ENCODE data around the gene CELF2.

Gene CELF2

DNA sequence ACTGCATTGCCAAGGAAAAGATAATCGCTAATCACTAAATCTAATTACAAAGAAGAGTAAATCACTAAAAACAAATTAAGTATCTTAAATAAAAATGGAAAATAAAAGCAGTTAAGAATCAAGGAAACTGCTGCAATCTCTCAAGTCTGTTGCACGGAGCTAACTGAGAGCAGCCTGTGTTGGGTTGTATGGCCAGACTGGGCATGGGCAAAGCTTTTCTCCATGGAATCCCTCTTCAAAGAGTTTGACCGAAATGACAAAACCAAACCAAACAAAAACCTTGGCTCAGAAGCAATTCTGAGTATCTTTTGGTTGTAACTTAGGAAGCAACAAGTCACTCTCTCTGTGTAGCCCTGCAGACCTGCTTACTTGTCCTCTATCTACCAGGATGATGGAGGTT is 78.8 kb downstream of the CELF2 start:
- DNase-seq (ENCODE audit: insufficient read length, low spot score) (no peak), FAIRE-seq (no peak)
- no peak for TF ChIP-seq POLR2A (IDR thresholded peaks at IDR 0.05; ENCODE audit: low read depth, low read length)

DNA sequence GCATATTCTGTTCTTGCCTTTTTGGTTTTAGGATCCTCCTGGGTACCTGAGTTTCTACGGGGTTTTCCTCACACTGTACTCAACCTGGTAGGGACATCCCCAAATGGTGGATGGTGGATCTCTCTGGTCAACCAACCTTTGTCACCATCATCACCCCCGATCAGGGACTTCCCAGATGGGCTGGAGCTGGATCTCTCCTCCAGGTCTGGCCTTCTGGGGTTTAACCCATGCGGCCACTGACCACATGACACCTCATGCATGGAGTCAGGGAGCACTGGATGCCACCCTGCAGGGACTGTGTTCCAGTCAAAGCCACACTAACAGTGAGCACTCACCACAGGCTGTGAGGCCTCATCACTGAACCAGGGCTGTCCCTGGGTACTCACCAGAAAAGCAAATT is 80.0 kb downstream of the CELF2 start:
- TF ChIP-seq POLR2A (IDR thresholded peaks at IDR 0.05; ENCODE audit: low read depth, low read length): no peak
- FAIRE-seq (no peak), DNase-seq (ENCODE audit: insufficient read length, low spot score) (no peak)

DNA sequence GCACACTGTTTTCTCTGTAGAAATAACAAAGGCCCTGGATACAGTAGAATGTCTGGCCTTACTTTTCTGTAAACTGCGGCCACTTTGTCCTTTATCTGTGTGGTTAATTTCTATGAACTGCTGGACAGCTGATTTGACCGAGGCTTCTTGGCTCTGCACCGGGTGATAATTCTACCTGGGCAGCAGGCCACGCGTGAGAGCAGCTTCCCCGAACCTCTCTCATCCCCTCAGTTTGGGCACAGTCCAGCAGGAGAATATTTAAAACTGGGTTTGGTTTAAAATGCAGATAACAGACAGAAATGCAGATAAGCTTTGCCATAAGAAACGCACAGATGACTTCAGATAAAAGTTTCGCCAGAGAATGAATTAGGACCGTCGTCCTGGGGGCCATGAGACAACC is 81.0 kb downstream of the CELF2 start:
- no peak for FAIRE-seq
- no peak for TF ChIP-seq POLR2A (IDR thresholded peaks at IDR 0.05; ENCODE audit: low read depth, low read length)
- no peak for DNase-seq (ENCODE audit: insufficient read length, low spot score)

DNA sequence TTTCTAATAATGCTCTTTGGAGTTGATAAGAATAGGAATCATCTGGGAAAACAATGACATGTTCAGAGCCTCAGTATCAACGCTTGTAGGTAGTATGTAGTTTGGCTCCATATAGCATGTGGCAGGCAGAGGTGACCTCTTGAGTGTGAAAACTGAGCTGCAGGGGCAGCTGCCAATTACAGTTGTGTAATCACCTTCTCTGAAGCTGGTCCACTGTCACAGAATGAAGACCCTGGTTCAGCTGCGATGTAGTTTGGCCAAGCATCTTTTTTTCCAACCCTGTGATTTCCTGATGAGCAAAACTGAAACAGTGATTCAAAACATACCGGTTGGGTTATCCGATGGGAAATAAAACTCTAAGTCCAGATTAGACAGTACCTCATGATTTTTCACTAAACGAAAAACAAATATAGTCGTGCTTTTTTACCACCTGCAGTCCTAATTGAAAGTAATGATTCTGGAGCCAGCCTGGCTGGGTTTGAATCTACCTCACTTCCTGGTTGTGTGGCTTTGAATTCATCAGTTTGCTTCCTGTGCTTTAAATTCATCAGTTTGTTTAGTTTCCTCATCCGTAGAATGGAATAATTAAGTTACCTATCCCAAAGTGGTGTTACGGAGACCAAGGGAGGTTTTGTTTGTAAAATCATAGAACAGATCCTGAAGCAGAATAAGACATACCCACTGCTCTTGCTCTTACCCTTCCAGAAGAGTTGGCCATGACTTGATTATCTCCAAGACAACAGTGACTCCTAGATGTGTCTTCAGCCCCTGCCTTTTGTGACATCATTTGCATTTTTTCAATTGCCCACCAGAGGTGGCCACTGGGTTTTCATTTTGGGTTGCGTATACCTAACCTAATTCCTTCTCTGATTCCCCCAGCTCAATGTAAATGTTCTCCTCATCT is 87.4 kb downstream of the CELF2 start:
- no peak for DNase-seq (ENCODE audit: insufficient read length, low spot score)
- no peak for FAIRE-seq
- no peak for TF ChIP-seq POLR2A (IDR thresholded peaks at IDR 0.05; ENCODE audit: low read depth, low read length)

DNA sequence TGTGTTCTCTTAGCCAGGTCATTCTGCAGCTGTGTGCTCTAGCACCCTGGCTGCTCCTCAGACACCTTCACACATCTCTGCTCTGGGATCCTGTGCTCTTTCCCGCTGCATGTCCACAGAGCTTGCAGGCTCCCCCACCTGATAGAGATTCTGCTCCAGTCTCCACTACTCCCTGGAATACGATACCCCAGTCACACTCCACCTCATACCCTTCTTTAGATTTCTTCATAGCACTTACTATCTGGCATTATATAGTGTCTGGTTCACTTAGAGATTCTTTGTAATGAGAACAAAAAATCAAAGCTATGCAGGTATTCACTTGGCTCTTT is 88.0 kb downstream of the CELF2 start:
- DNase-seq (ENCODE audit: insufficient read length, low spot score) (no peak), FAIRE-seq (no peak)
- TF ChIP-seq POLR2A (IDR thresholded peaks at IDR 0.05; ENCODE audit: low read depth, low read length): no peak

DNA sequence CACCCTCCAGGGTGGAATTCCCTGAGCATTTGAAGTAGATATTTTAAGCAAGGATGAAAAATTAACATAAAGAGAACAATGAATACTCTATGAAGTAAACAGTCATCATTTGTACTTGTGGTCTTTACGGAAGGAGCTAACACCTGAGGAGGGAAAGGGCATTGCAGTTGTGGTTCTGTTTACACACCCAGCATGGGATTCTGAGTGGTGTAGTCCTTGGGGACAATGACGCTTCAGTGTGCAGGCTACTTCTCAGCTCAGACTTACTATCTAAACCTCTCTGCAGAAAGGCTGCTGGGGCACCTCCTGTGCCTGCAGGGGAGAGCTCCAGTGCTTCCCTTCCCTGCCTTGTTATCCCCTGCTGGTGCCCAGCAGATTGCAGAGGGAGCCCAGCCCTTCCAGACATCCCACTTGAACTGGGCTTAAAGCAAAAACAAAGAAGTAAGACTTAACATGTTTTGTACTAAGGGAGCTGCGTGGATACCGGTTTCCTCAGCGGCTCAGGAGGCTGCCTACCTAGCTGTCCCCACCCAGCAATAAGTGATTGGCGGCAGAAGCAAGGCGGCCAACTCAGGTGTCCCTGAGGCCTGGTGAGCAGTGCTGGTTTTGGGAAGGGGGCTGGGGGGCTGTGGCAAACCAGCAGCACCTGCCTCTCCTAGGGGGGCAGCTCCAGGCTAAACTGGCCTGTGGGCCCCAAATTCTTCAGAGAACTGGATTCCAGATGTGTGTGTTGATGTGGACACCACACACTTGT is 89.1 kb downstream of the CELF2 start:
- TF ChIP-seq POLR2A (IDR thresholded peaks at IDR 0.05; ENCODE audit: low read depth, low read length): no peak
- DNase-seq (ENCODE audit: insufficient read length, low spot score) (no peak), FAIRE-seq (no peak)

DNA sequence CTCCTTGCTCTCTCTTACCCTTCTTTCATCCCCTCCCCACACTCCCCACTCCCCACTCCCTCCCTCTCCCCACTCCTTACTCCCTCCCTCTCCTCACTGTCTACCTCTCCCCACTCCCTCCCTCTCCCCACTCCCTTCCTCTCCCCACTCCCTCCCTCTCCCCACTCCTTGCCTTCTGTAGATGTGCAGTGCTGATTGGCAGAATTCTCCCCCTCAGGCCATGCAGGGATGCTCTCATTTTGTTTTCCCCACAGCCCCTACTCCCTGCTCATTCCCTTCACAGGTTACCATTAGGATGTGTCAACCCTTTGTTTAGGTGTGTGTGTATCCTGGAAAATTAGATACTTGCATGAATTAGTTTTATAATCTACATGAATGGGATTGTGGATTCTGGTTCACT is 90.3 kb downstream of the CELF2 start:
- TF ChIP-seq POLR2A (IDR thresholded peaks at IDR 0.05; ENCODE audit: low read depth, low read length): no peak
- DNase-seq (ENCODE audit: insufficient read length, low spot score) (no peak), FAIRE-seq (no peak)

DNA sequence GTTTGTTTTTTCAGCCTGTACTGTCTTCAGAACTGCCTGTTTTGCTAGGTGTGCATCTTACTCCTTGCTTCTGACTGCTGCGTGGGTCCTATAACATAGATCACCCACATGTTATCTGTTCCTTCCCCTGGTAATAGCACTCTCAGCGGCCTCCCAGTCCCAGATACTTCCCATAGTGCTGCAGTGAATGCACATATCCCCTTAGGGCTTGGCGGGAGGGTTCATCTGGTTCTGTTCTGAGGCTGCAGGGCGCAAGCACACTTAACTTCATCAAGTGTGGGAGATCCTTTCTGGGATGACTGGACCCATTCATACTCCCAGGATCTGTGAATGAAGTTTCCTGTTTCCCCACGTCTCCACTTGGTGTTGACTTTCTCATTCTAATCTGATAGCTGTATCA is 90.7 kb downstream of the CELF2 start:
- FAIRE-seq: no peak
- no peak for TF ChIP-seq POLR2A (IDR thresholded peaks at IDR 0.05; ENCODE audit: low read depth, low read length)
- no peak for DNase-seq (ENCODE audit: insufficient read length, low spot score)

DNA sequence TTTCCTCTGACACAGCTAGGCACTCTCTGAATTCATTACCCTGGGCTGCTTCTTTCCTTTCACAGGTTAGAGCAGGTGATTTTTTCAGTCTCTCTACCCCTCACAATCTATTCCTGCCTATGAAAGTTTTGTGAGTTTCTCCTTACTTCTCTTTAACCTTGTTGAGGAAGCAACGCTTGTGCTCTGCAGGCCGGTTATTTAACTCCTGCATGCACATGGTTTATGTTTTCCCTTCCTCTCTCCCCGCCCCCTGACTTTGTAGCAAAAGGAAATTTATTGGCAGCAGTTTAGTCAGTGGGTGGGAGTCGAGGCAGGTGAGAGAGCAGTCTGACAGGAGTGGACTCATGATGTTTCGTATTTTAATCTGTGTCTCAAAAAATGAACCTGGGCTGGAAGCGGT is 91.9 kb downstream of the CELF2 start:
- TF ChIP-seq POLR2A (IDR thresholded peaks at IDR 0.05; ENCODE audit: low read depth, low read length): no peak
- FAIRE-seq (no peak), DNase-seq (ENCODE audit: insufficient read length, low spot score) (no peak)

DNA sequence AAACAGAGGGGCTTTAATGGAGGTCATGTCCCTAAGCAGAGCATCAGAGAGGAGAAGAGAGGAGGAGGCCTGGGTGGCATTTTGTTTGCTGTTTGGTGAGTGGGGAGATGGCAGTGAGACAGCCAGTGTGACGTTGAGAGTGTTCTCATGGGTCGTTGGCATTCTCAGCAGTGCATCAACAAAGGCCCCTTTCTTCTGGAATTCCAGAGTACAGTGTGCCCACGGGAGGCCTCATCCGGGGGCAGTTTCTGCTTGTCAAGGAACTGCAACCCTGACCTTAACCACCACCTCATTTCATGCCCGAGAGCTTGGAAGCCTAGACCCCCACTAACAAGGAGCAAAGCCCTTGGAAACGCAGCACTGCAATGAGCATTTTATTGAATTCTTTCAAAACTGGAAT is 92.9 kb downstream of the CELF2 start:
- DNase-seq (ENCODE audit: insufficient read length, low spot score) (no peak), FAIRE-seq (no peak)
- no peak for TF ChIP-seq POLR2A (IDR thresholded peaks at IDR 0.05; ENCODE audit: low read depth, low read length)

DNA sequence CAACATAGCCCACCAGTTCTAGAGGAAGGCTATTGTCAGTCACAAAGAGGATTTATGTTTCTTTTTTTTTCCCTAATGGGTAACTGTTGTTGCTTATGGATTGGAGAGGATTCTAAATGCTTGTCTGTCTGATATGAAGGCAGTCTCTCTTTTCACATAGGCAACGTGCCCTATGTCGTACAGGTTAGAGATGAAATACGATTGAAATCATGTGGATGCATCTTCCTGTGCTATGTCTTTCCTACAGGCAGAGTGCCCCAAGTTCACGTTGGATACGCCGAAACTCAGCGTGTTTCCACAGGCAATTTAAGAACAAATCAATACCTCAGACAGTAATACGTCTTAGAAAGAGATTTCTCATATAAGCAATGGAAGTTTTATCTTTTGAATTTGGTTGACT is 93.8 kb downstream of the CELF2 start:
- TF ChIP-seq POLR2A (IDR thresholded peaks at IDR 0.05; ENCODE audit: low read depth, low read length): no peak
- FAIRE-seq (no peak), DNase-seq (ENCODE audit: insufficient read length, low spot score) (no peak)

DNA sequence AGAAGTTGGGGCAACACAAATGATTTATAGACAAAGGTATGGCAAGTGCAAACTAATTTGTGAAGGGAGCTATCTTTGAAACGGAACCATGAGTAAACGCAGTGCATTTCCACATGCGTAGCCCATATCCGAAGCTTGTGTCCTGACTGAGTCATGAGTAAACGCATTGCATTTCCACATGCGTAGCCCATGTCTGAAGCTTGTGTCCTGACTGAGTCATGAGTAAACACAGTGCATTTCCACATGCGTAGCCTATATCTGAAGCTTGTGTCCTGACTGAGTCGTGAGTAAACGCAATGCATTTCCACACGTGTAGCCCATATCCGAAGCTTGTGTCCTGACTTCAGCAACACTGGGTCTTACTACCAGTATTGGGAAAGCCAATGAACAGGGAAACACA is 95.0 kb downstream of the CELF2 start:
- no peak for DNase-seq (ENCODE audit: insufficient read length, low spot score)
- no peak for FAIRE-seq

DNA sequence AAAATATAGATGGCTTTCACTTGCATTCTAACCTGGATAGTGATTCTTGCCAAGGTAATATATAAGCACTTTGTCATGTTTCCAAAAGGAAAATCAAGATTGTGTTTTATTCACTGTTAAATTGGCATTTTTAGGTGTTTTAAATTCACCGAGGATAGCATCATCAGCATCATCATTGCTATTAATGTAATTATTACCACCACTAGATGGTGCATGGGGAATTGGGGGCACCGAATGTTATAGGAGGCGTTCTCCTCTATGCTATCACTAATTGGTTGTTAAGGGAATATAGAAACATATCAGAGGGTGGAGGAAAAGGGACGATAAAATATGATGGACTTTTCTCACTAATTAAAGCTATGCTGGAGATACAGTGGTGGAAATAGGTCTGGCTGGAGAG is 95.5 kb downstream of the CELF2 start:
- no peak for FAIRE-seq
- no peak for TF ChIP-seq POLR2A (IDR thresholded peaks at IDR 0.05; ENCODE audit: low read depth, low read length)
- no peak for DNase-seq (ENCODE audit: insufficient read length, low spot score)

More for the DNA sequence above, 95.0 kb downstream of the CELF2 start:
- no peak for TF ChIP-seq POLR2A (IDR thresholded peaks at IDR 0.05; ENCODE audit: low read depth, low read length)

DNA sequence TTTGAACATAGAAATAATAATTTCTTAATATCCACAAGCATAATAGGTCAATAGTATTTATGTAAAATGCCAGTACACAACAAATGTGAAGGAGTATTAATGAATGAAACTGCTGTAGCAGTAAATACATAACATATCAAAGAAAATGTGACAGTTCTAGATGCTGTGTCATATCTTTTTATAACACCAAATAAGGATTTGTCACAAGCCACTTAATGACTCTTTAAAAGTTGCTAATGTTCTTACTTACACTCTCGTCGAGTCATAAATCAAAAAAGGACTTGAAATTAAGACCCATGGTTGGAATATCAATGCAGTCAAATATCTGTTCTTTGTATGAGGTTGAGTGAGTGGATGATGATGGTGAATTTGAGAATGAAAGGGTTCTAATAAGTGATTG is 96.6 kb downstream of the CELF2 start:
- FAIRE-seq: no peak
- TF ChIP-seq POLR2A (IDR thresholded peaks at IDR 0.05; ENCODE audit: low read depth, low read length): no peak
- no peak for DNase-seq (ENCODE audit: insufficient read length, low spot score)

DNA sequence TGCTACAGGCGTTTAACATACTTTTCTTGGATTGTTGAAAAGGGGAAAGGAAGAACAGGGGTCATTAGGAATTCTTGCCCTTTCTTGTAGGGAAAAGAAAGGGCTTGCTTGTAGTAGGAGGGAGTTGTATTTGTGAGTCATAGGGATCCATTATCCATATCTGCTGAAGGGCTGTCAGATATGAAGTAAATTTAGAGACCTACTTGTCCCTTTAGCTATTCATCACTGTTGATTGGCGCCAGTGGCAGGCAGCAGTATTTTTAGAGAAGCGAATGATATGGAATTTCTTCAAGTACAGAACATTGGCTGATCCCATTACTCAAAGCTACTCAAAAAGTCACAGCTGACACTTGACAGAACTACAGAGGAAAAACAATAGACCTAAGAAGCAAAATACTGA is 97.7 kb downstream of the CELF2 start:
- no peak for TF ChIP-seq POLR2A (IDR thresholded peaks at IDR 0.05; ENCODE audit: low read depth, low read length)
- FAIRE-seq (no peak), DNase-seq (ENCODE audit: insufficient read length, low spot score) (no peak)

All from H54 (cell line).